GM18511 (cell line): ENCODE results near the gene PRR33.

Experiments
- ATAC-seq: cut with Tn5 transposase; IDR thresholded peaks from one replicate; pipeline ENCODE4 v1.9.1; 2021; ENCODE audit warnings: mild to moderate bottlenecking, moderate library complexity; ENCODE audit not compliant: unreplicated experiment

Gene PRR33

DNA sequence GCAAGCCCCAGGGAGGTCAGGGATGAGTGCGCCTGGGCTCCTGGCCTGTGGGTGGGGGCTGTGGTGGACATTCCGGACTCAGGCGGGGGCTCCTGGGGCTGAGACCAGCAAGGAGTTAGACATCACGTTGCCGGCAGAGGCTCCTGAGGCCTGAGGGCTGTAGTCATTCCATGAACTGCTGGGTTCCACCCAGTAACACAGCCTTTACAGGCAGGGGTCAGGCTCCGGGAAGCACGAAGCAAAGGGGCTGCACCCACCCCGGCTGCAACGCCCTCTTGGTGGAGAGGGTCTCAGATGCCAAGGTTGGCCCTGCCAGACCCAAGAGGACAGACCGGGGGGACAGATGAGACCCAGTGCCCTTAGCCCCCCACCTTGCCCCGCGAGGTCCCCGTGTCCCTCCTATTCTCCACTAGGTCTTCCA lies 36.8 kb upstream of the PRR33 start:
- ATAC-seq: no peak

DNA sequence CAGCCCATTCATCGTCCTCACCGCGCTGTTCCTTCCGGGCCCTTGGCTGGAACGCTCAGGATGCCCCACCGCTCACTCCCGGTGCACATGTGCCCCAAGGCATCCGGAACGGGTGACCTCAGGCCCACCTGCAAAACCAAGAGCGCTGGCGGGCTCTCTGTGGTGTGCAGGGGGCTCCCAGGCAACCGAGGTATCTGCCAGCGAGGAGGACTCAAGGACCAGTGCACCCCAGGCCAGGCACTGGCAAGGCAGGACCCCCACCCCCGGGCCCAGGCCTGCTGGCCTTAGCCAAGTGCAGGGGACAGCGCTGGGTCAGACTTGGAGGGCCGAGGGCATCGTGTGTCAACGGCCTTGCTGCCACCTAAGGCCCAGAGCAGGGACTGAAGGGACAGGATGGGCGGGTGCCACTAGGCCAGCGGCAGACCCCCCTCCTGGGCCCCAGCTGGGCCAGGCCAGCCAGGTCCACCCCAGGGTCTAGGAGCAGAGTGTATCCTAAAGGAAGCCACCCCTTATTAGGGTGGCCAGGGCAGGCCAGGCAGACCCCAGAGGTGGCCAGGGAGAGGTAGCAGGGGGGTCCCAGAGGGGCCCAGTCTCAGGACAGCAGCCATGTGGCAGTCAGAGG lies 36.3 kb upstream of the PRR33 start:
- no peak for ATAC-seq

DNA sequence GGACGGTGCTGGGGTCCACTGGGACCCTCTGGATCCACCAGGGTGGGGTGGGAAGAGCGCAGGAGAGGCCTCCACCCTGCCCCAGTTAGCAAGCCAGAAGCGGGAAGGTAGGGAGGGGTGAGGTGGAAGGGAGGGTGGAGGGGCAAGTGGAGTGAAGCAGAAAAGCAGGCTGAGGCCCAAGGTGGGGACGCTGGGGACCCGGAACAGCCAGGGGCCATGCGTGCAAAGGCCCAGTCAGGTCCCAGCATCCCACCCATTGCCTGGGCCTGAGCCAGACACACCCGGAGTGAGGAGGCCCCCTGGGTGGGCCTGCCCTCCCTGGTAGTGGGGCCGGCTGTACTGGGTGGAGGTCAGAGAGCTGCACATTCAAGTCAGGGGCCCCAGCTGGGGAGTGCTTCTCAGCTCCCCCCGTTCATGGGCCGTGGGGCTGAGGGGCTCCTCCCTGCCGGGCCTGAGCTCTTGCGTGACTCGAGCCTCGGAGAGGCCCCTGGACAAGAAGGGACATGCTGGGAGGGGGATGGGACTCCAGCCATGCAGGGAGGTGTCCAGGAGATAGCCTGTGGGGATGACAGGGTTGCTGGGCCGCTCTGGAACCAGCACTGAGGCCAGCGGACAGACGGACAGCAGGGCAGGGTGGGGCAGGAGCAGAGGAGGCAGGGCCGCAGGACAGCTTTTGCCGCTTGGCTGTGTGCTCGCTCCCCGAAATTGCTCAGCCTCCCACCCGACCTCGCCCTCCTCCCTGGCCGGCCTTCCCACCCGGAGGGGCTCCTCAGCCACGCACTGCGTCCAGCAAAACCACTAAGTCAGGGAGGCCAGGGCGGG lies 35.5 kb upstream of the PRR33 start:
- ATAC-seq: no peak

DNA sequence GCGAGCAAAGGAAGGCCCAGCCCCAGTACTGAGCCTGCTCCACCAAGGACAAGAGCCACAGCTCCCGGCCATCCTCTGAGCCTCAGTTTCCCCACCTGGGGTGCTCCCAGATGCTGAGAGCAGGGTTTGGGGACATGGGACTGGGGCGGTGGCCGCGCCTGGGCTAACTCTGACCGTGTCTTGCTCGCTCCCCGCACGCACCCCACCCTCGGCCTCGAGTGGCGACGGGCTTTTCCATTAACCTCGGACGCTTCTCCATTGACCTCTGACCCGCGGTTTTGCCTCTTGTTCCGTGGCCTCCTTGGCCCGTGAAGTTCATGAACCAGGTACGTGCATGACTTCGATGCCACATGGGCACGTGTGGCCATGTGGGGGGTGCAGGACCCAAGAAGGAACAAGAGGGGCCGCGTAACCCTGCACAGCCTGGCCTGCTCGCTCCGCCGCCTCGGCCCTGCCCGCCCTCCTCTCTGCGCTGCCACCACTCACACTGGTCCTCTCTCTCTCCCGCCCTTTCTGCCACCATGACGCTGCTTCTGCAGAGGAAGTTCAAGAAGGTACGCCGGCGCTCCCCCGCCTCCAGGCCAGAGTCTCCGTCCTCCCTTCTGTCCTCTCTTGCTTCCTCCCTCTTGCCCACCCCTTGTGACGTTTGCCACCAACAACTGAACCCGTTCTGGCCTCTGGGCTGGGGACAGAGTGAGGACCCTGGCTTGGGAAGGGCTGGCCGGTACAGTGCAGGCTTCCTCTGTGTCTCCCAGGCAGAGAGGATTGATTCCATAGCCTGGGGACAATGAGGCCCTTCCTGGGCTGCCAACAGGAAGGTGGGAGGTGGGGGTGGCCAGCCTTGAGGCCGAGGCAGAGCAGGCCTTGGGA lies 34.7 kb upstream of the PRR33 start:
- no peak for ATAC-seq

DNA sequence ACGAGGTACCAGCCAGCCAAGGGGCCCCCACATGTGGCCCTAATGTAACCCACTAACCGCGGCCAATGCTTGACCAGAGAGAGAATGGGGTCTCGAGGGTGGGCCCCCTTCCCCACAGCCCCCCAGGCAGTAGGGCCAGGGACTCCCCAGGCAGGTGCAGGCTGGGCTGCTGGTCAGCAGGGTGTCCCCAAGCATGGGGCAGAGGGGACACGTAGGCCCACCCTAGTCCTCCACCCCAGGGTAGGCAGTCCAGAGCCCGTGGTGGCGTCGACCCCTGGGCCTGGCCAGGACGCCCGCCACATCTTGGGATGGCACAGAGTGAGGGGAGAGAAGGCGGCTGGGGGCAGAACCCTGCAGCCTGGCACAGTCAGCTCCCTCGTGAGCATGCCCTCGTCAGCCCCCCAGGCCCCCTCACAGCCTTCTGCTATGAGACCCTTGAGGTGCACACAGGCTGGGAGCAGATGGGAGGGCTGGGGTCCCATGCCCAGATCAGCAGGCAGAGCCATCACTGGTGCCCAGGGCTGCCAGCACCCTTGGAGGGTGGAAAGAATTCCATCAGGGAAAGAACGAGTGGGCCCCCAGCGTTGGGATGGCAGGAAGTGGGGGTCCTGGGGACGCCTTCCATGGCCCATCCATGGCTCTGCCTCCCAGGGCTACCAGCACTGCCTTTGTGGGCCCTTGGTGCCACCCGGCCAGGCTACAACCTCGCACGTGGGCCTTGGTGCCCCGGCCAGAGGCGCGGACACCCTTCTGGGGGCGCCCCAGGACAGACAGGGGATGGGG lies 33.9 kb upstream of the PRR33 start:
- no peak for ATAC-seq

DNA sequence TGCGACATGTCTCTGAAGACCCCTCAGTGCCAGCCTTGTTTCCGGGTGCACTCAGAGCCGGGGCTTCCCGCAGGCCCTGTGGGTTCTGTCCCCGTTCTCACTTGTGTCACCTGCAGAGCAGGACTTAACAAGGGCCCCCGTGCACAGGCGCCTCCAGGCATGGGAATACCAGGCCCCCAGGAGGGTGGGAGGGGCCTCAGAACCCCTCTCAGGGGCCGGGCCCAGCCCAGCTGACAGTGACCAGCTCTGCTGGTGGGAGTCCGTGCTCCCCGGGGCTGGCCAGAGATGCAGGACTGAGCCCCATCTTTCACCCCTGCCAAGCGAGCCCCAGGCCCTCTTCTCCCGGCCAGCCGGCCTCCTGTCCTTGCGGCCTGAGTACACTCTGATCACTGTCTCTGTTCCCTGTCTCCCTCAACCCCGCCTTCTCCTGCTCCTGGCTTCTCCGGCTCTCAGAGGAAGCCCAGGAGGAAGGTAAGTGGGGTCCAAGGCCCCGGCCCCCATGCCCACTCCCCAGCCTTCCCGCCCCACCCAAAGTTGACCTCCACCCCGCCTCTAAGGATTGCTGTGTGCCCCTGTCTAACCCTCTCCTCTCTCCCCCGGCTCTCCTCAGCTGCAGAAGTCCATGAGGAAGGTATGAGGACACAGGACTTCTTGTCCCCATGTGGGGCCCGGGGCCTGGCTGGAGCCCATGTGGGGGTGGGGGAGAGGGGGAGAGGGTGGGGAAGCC lies 33.1 kb upstream of the PRR33 start:
- ATAC-seq: no peak

DNA sequence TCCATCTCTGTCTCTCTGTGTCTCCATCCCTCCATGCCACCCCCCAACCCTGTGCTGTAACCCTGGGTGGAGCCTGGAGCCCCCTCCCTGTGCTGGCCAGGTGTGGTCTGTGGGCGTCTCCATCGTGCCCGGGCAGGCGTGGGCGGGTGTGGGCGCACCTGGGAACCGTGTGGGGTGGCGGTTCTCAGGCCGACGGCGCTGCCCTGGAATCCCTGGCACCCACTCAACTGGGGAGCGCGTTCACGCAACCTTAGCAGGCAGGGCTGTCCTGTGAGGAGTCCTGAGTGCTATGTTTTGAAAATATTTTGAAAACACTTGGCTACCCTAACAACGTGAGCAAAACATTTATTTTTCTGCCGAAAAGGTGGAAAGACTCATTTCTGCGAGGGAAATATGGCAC lies 32.5 kb upstream of the PRR33 start:
- ATAC-seq: no peak

DNA sequence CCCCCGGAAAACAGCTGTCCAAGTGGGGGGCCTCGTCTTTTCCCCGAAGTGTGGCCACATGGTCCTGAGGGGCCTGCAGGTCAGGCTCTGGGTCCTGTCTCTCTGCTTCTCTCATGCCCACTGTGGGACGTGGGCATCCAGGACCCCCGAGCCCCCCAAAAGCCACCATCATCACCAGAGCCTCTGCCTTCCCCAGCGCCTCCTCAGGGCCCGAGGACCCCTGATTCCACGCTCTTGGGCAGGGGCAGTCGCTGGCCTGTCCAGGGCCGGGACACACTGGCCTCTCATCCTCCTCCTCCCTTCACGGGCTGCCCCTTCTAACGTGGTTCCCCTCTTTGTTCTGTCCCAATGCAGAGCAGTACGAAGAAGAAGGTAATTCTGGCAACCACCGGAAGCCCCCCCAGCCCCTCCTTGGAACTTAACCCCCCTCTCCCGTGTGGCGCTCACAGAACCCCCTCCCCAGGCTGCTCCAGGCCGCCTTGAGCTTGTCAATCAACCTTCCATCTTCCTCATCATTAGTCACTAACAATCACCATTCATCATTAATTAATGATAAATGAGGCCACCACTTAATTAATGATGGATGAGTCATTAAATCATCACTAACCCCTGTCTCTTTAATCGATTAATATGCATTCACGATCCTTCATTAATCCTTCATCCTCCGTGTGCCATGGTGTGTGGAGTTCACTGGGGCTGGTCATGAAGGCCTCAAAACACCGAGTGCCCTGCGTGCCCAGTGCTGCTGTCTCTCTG lies 31.7 kb upstream of the PRR33 start:
- no peak for ATAC-seq

DNA sequence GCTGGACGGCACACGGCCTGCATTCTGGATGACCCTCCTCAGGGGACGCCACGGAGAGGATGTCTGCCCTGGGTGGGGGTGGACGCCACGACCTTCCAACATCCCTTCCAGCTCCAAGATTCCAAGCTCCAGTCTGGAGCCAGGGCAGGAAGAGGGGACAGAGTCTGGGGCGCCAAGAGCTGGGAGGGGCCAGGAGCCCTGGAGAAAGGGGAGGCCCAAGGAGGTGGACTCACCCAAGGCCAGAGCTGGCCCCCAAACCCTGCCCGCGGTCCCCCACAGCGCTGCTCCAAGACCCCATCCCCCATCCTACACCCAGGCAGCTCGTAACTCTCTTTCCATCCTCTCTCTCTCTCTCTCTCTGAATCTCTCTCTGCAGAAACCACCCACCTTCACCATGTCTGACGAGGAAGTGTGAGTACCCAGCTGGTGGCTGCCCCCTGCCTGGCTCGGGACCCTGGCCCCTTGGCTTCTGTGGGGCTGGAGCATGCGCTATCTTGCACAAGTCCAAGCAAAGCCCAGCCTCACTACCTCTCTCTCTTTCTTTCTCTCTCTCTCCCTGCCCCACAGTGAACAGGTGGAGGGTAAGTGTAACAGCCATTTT lies 30.9 kb upstream of the PRR33 start:
- no peak for ATAC-seq

DNA sequence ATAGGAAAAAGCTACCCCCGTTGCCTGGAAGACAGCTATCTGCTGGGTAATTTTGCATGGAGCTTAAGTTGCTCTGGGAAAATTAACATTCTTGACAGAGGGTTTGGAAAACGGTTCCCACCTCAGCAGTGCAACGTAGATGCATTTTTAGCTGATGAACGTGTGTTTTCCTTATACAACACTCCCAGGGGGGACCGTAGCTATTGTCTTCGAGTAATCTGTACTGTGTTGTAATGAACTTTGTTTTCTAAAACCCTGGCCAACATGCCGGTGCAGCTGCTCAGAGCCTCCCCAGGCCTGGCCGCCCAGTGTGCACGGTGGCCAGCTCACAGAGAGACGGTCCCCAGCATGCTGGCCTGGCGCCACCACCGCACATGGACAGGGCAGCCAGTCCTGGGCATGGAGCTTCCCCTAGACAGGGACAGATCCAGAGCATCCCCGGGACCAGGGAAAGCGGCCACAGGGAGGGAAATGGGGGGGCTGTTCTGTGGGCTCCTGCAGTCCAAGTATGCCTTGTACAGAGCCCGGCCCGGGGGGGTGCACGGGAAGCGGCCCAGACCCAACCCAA lies 30.0 kb upstream of the PRR33 start:
- ATAC-seq: no peak

DNA sequence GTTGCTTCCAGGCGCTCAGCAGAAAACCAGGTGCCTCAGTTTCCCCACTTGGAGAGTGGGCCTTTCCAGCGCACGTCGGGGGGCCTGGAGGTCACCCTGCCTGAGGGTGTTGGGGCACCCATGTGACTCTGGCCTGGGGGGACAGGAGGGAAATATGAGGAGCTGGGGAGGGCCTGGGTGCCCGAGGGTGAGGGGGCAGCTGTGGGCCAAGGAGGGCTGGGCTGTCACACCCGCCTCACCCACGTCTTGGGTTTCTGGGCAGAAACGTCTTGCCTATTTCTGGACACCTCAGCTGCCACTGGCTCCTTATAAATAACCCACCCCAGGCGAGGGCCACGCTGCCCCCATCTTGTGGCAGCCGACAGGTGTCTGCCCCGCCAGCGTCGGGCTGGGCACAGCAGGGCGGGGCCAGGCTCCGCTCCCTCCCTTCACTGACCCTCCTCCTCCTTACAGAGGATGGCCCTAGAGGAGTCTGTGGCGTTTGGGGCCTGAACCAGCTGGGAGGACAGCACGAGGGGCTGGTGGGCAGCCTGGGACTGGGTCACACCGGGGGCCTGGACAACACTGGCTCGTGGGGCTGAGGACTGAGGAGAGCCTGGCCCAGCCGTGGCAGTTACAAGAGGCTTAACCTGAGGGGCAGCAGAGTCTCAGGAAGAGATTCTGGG lies 29.3 kb upstream of the PRR33 start:
- ATAC-seq: no peak

DNA sequence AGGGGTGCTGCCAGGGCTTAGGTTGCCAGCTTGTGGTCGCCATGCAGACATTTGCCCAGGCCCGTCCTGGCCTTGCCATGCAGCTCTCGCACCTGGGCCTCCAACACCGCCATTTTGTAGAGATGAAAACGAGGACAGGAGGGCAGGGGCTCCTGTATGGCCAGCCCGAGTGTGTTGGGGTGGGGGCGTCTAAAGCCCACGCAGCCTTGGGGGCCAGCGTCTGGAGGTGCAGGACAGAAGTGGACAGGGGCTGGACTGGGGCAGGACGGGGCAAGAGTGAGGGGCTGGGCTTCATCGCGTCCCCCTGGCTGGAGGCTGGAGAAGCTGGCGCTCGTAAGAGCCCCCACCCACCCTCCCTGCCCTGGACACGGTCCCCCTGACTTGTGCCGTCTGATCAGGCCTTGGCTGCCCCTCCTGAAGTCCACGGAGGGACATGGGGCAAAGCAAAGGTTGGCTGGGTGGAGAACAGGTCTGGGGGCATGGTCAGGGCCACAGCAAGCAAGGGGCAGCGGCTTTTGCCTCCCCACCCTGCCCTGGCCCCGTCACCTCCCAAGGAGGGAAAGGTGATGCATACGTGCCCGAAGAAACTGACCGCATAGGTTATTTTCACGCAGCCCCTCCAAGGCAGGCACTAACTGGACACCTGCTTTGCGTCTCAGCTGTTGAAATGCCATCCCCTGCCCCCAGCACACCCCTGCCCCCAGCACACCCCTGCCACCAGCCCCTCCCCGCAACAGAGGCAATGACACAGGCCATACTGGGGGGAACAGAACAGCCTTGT lies 28.6 kb upstream of the PRR33 start:
- no peak for ATAC-seq

DNA sequence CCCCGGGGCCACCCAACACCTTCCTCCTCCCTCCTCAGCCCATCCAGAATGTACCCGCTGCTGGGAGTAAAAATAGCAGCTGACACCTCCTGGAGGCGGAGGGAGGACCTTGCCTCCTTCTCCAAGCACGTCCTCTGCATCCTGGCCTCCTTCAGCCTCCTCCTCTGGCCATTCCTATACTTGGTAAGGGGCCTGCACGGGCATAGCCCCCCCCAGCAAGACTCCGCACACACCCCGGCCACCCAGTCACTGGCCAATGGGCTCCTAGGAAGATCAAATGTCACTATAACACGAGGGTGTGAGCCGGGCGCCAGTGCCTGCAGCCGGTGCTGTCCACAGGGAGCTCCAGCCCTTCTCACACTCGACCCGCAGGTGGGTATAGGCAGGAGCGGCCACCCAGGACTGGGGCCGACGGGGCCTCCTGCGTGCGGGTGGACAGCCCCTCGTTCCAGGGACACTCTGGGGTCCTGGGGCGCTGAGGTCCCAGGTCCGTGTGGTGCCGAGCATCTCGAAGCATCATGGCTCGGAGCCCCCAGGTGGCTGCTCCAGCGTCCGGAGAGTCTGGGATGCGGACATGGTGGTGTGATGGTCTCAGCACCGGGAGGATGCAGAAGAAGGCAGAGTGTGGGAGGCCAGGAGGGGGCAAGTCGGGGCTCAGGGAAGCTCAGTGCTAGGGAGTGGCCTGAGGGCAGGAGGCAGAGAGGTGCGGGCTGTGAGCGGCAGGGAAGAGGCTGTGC lies 27.9 kb upstream of the PRR33 start, which contains the start of gene TNNT3:
Gene TNNT3 (plus strand): TSS at position 313 of the 737 bp plus-strand sequence. CDS start 3,172 bp downstream, outside the sequence.
- ATAC-seq: no peak

DNA sequence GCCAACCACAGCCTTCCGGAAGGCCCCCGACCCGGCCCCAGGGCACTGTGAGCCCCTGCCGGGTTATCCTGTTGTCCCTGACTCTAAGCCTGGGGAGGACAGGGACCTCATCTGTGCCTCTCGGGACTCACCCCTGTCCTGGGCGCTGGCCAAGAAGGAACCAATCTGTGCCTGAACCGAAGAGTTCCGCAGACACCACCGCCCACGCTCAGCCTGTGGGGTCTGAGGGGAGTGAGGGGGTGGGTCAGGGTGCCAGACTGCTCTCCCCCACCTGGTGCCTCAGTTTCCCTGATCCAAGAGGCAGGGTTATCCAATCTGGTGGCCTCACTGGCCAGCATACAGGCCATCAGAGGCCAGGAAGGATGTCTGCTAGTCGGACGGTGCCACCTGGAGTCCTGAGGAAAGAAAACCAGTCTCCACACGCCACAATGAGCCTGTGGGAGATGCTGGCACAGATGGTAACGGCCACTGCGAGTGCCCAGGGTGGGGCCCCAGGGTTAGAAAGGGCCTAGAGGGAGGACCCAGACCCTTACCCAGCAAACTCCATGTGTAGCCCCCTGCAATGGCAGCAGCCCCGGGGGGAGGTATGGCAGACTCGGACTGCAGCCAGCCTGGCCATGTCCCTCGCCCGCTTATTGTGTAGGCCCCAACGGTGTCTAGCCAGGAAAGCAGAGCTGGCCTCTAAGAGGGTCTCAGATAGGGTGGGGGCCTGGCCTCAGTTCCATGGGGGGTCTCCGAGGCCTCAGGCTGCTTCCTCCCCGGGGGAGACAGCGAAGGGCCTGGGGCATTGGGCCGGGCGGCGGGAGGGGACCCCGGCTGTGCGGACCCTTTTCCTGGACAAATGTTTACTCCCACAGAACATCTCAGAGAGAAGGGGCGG lies 27.0 kb upstream of the PRR33 start:
- ATAC-seq: no peak

DNA sequence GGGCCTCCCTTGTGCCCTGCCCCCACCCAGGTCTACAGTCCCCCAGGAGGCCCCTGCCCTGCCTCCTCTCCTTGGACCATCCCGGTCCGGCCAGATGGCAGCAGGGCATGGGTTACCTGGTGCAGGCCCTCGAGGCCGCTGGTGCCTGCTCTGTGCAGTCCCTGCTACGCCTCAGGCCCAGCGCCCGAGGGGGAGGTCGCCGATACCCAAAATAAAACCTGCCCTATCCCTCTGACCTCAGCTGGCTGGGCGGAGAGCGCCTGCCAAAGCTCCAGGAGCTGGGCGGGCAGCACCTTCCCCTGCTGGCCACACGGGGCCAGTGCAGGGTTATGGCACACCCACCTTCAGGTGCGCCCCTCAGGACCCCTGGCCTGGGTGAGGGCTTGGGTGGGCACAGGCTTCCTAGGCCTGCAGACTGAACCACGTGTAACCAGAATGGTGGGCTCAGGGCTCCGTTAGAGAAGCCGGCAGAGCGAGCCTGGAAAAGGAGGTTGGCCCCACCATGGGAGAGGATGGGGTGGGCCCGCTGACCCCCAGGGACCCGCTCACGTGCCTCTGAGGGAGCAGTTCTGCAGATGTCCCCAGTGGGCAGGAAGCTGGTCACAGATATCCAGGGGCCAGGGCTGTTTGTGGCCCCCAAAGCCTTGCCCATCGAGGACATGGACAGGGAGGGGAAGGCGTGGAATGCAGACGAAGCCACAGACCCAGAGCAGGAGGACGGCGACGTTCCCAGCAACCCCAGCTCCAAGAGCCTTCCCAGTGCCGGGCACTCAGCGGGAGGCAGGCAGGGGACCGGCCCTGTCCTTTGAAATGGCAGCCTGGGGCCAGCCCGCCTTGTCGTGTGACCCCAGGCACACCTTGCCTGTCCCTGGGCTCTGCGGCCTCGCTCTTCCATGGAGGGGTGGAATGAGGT lies 26.1 kb upstream of the PRR33 start:
- ATAC-seq: no peak
